ENCODE measurements around the gene USP27X. TPM values are rescaled to one million over a fixed set of nuclear protein-coding genes. Genes with fewer than 3 reads are reported as not detected.

Gene USP27X
- total RNA-seq, 4 donors from 2014 or later: 0.59 to 15.6 (median 4.1) TPM

GRCh38 chrX:49876750-49877149 is 2.5 kb upstream of the USP27X start:
- H3K27ac ChIP-seq: no peak overlapping the region
- no peak for DNase-seq
- TF ChIP-seq CTCF (IDR thresholded peaks at IDR 0.05) (peak in 3 of 4 experiments; percentile 19 to 46 (median 42)), POLR2A (IDR thresholded peaks at IDR 0.05) (no peak)
- H3K9me3 ChIP-seq: no peaks in the 10 kb centered on the region
- intact Hi-C loops (cut with DNase I; ENCODE audit: low total_unique reads): no loop called here
- no peak overlapping the region for H3K4me3 ChIP-seq
- no peaks in the 10 kb centered on the region for H3K4me1 ChIP-seq
- H3K27me3 ChIP-seq: no peaks in the 10 kb centered on the region
- no peaks in the 10 kb centered on the region for H3K36me3 ChIP-seq

- TF ChIP-seq POLR2A (IDR thresholded peaks at IDR 0.05) (no peak), CTCF (IDR thresholded peaks at IDR 0.05) (no peak)
- Histone ChIP-seq H3K27ac (peak overlapping the region; percentile 83 to 86), H3K27me3 (no peaks in the 10 kb centered on the region), H3K4me3 (no peak overlapping the region), H3K9me3 (no peaks in the 10 kb centered on the region), H3K4me1 (no peaks in the 10 kb centered on the region), H3K36me3 (no peaks in the 10 kb centered on the region)
- DNase-seq: no peak
- intact Hi-C loops (cut with DNase I; ENCODE audit: low total_unique reads): no loop called here
These were observed 1.7 kb upstream of the USP27X start for GRCh38 chrX:49877397-49878101.

GRCh38 chrX:49878128-49878833 is 1.0 kb upstream of the USP27X start:
- Histone ChIP-seq H3K36me3 (no peaks in the 10 kb centered on the region), H3K9me3 (no peaks in the 10 kb centered on the region), H3K27ac (peak overlapping the region; percentile 83 to 86), H3K4me3 (peak overlapping the region; percentile 48 to 58), H3K27me3 (no peaks in the 10 kb centered on the region), H3K4me1 (no peaks in the 10 kb centered on the region)
- intact Hi-C loops (cut with DNase I; ENCODE audit: low total_unique reads): no loop called here
- no peak for TF ChIP-seq POLR2A (IDR thresholded peaks at IDR 0.05)
- TF ChIP-seq CTCF (IDR thresholded peaks at IDR 0.05): no peak
- peak in 1 of 2 donors; percentile 14 for DNase-seq

DNA sequence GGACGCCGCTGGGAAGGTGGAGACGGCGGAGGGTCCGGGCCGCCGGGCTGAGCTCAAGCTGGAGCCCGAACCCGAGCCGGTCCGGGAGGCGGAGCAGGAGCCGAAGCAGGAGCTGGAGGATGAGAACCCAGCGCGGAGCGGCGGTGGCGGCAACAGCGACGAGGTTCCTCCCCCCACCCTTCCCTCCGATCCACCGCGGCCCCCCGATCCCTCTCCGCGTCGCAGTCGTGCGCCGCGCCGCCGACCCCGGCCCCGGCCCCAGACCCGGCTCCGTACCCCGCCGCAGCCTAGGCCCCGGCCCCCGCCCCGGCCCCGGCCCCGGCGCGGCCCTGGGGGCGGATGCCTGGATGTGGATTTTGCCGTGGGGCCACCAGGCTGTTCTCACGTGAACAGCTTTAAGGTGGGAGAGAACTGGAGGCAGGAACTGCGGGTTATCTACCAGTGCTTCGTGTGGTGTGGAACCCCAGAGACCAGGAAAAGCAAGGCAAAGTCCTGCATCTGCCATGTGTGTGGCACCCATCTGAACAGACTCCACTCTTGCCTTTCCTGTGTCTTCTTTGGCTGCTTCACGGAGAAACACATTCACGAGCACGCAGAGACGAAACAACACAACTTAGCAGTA is 483 bp downstream of the USP27X start:
- intact Hi-C loops (cut with DNase I; ENCODE audit: low total_unique reads): no loop called here
- H3K27me3 ChIP-seq: no peaks in the 10 kb centered on the region
- TF ChIP-seq POLR2A (IDR thresholded peaks at IDR 0.05): no peak
- no peak for TF ChIP-seq CTCF (IDR thresholded peaks at IDR 0.05)

GRCh38 chrX:49880668-49881067 is 1.4 kb downstream of the USP27X start:
- Histone ChIP-seq H3K36me3 (no peaks in the 10 kb centered on the region), H3K9me3 (no peaks in the 10 kb centered on the region), H3K27ac (no peak overlapping the region), H3K4me3 (no peak overlapping the region), H3K27me3 (no peaks in the 10 kb centered on the region), H3K4me1 (no peaks in the 10 kb centered on the region)
- no peak for DNase-seq
- no peak for TF ChIP-seq CTCF (IDR thresholded peaks at IDR 0.05)
- TF ChIP-seq POLR2A (IDR thresholded peaks at IDR 0.05): no peak
- intact Hi-C loops (cut with DNase I; ENCODE audit: low total_unique reads): no loop called here

More for the DNA sequence above, 483 bp downstream of the USP27X start:
- Histone ChIP-seq H3K4me3 (peak overlapping the region; percentile 48 to 58), H3K36me3 (no peaks in the 10 kb centered on the region), H3K27ac (peak overlapping the region; percentile 83 to 86), H3K4me1 (no peaks in the 10 kb centered on the region), H3K9me3 (no peaks in the 10 kb centered on the region)
- DNase-seq: no peak
